GM23338 (cell line): Measurements from ENCODE around the gene TMPRSS9. TPM values are rescaled to one million over a fixed set of nuclear protein-coding genes. Genes with fewer than 3 reads are reported as not detected.

Experiments
- ATAC-seq: fragments of 200-7000 bp; cut with Tn5 transposase; 3 replicates; pipeline ENCODE4 v1.9.1; 2020
- DNase-seq: peaks from one replicate; pipeline ENCODE4 v3.0.0-alpha.2; 2015; ENCODE audit warnings: low spot score
- H2AFZ ChIP-seq: fragments of 200-600 bp; sonication (generic); 2 replicates; pipeline ENCODE4 v1.8.0; 2016; ENCODE audit warnings: antibody characterized with exemption, mild to moderate bottlenecking, moderate library complexity
- H3F3A ChIP-seq: fragments of 200-600 bp; sonication (generic); replicated peaks from 2 replicates; pipeline ENCODE4 v1.8.0; 2017; ENCODE audit warnings: antibody characterized with exemption, mixed run types, low read depth
- H3K27ac ChIP-seq: fragments of 200-600 bp; sonication (generic); 2 replicates; pipeline ENCODE4 v1.6.1; 2016; ENCODE audit warnings: low read depth
- H3K27me3 ChIP-seq: fragments of 200-600 bp; sonication (generic); 2 replicates; pipeline ENCODE4 v1.8.0; 2016; ENCODE audit warnings: mild to moderate bottlenecking, mixed run types, moderate library complexity; ENCODE audit not compliant: insufficient read depth
- H3K36me3 ChIP-seq: fragments of 200-600 bp; sonication (generic); 2 replicates; pipeline ENCODE4 v1.8.0; 2016; ENCODE audit warnings: mild to moderate bottlenecking; ENCODE audit not compliant: insufficient read depth
- H3K4me1 ChIP-seq: fragments of 200-600 bp; sonication (generic); 2 replicates; pipeline ENCODE4 v1.8.0; 2016; ENCODE audit warnings: mild to moderate bottlenecking, moderate library complexity; ENCODE audit not compliant: insufficient read depth
- H3K4me2 ChIP-seq: fragments of 200-600 bp; sonication (generic); 2 replicates; pipeline ENCODE4 v1.7.1; 2017; ENCODE audit warnings: mixed run types
- H3K4me3 ChIP-seq: fragments of 200-600 bp; sonication (generic); 2 replicates; pipeline ENCODE4 v1.6.1; 2016; ENCODE audit warnings: mixed run types
- H3K79me2 ChIP-seq: fragments of 200-600 bp; sonication (generic); replicated peaks from 2 replicates; pipeline ENCODE4 v1.8.0; 2017; ENCODE audit warnings: mild to moderate bottlenecking; ENCODE audit not compliant: insufficient read depth
- H3K9me2 ChIP-seq: fragments of 200-600 bp; sonication (generic); 2 replicates; pipeline ENCODE4 v1.8.0; 2017; ENCODE audit not compliant: insufficient read depth
- H4K20me1 ChIP-seq: fragments of 200-600 bp; sonication (generic); replicated peaks from 2 replicates; pipeline ENCODE4 v1.8.0; 2017; ENCODE audit warnings: mild to moderate bottlenecking; ENCODE audit not compliant: insufficient read depth
- H3K27ac Mint-ChIP-seq: 2 replicates; pipeline ENCODE4 v1.8.0; 2020; ENCODE audit warnings: inconsistent platforms, mild to moderate bottlenecking, moderate library complexity, mixed read lengths
- H3K27me3 Mint-ChIP-seq: 3 replicates; pipeline ENCODE4 v1.8.0; 2022; ENCODE audit warnings: low read depth, mild to moderate bottlenecking, moderate library complexity, mixed read lengths, inconsistent platforms; ENCODE audit not compliant: insufficient read depth, poor library complexity
- H3K36me3 Mint-ChIP-seq: 3 replicates; pipeline ENCODE4 v1.8.0; 2021; ENCODE audit warnings: low read depth, mild to moderate bottlenecking, inconsistent platforms, moderate library complexity, mixed read lengths
- H3K4me1 Mint-ChIP-seq: 3 replicates; pipeline ENCODE4 v1.8.0; 2020; ENCODE audit warnings: mild to moderate bottlenecking, inconsistent platforms, mixed read lengths
- H3K4me3 Mint-ChIP-seq: 3 replicates; pipeline ENCODE4 v1.8.0; 2021; ENCODE audit warnings: moderate library complexity, mild to moderate bottlenecking, inconsistent platforms, mixed read lengths
- H3K9me3 Mint-ChIP-seq: 3 replicates; pipeline ENCODE4 v1.8.0; 2020; ENCODE audit warnings: moderate library complexity, mild to moderate bottlenecking, inconsistent platforms, mixed read lengths
- CREB1 ChIP-seq: fragments of 250-450 bp; sonication (Bioruptor Pico); IDR thresholded peaks from 2 replicates; pipeline ENCODE4 v1.5.0; 2020; ENCODE audit warnings: low read depth, mild to moderate bottlenecking, moderate library complexity
- CTCF ChIP-seq, 2 experiments: fragments of 200-600 bp in 1 of 2; sonication (generic) in 1 of 2; conservative IDR thresholded peaks; 2 replicates each; pipeline versions ENCODE4 v1.5.1 to v1.6.1; 2016 to 2017; ENCODE audit warnings: antibody characterized with exemption in 2 of 2, low read depth in 2 of 2, mild to moderate bottlenecking in 2 of 2, moderate library complexity in 1 of 2
- ETS1 ChIP-seq: IDR thresholded peaks from 2 replicates; pipeline ENCODE4 v1.6.1; 2016; ENCODE audit warnings: antibody characterized with exemption
- EZH2 ChIP-seq: fragments of 200-600 bp; sonication (generic); IDR thresholded peaks from one replicate; pipeline ENCODE4 v1.8.0; 2017; ENCODE audit warnings: antibody characterized with exemption, mild to moderate bottlenecking, low read depth; ENCODE audit not compliant: unreplicated experiment
- EZH2phosphoT487 ChIP-seq: fragments of 200-600 bp; sonication (generic); IDR thresholded peaks from one replicate; pipeline ENCODE4 v1.8.1; 2018; ENCODE audit warnings: antibody characterized with exemption; ENCODE audit not compliant: unreplicated experiment
- JUNB ChIP-seq: IDR thresholded peaks from one replicate; pipeline ENCODE4 v1.6.1; 2016; ENCODE audit warnings: antibody characterized with exemption; ENCODE audit not compliant: unreplicated experiment
- NANOG ChIP-seq: IDR thresholded peaks from 2 replicates; pipeline ENCODE4 v1.6.1; 2016; ENCODE audit warnings: antibody characterized with exemption, borderline replicate concordance
- POLR2AphosphoS5 ChIP-seq: IDR thresholded peaks from 2 replicates; pipeline ENCODE4 v1.6.1; 2016; ENCODE audit warnings: antibody characterized with exemption, low read depth
- REST ChIP-seq: IDR thresholded peaks from one replicate; pipeline ENCODE4 v1.6.1; 2018; ENCODE audit warnings: antibody characterized with exemption; ENCODE audit not compliant: unreplicated experiment
- STAT1 ChIP-seq: IDR thresholded peaks from one replicate; pipeline ENCODE4 v1.6.1; 2016; ENCODE audit warnings: antibody characterized with exemption; ENCODE audit not compliant: unreplicated experiment
- ZNF114 ChIP-seq: fragments of 250-450 bp; sonication (Bioruptor Pico); IDR thresholded peaks from 2 replicates; pipeline ENCODE4 v1.5.0; 2020; ENCODE audit warnings: mild to moderate bottlenecking, moderate library complexity
- ZNF331 ChIP-seq: fragments of 250-450 bp; sonication (Bioruptor Pico); IDR thresholded peaks from 2 replicates; pipeline ENCODE4 v1.5.0; 2020; ENCODE audit warnings: low read depth, mild to moderate bottlenecking, moderate library complexity
- ZNF462 ChIP-seq: fragments of 250-450 bp; sonication (Bioruptor Pico); IDR thresholded peaks from 2 replicates; pipeline ENCODE4 v1.5.0; 2020; ENCODE audit warnings: mild to moderate bottlenecking, moderate library complexity
- polyA plus RNA-seq: library from polyadenylated mRNA; unstranded; fragments of >200 nt; fragmentation: Nextera tagmentation; extraction: Ambion mirVana; gene quantifications from 2 replicates; pipeline ENCODE4 v1.2.1, GENCODE V29; 2016
- total RNA-seq: library from RNA; depleted of rRNA; stranded (reverse); fragments of >200 nt; shearing (Covaris generic); gene quantifications from 2 replicates; pipeline ENCODE4 v1.2.3, GENCODE V29; 2014

Gene TMPRSS9
- total and polyA plus RNA-seq, 2 experiments from 2014 or later, result 0.05 to 0.28 TPM

- no peaks in the 10 kb centered on the region for H3K36me3 ChIP-seq
- no peak overlapping the region for H3K27ac Mint-ChIP-seq
- peaks cover 4% of the 10 kb centered on the region; the same call in 1 of the 2 replicates for H3F3A ChIP-seq
- no peaks in the 10 kb centered on the region; the same call in 2 of the 3 replicates for H3K9me3 Mint-ChIP-seq
- DNase-seq (no peak), ATAC-seq (no peak)
- no peak overlapping the region for H3K4me2 ChIP-seq
- H3K4me1 ChIP-seq, result no peaks in the 10 kb centered on the region; the same call in 1 of the 2 replicates
- H2AFZ ChIP-seq, result no peak overlapping the region
- no peak overlapping the region for H3K4me3 Mint-ChIP-seq
- no peaks in the 10 kb centered on the region for H3K36me3 Mint-ChIP-seq
- no peak for TF ChIP-seq ETS1
- no peak for TF ChIP-seq STAT1
- TF ChIP-seq ZNF462 (CRISPR knock-in tag), result no peak
- no peak for TF ChIP-seq EZH2
- no peak for TF ChIP-seq NANOG
- no peak for TF ChIP-seq ZNF114 (CRISPR knock-in tag)
- TF ChIP-seq EZH2phosphoT487, result no peak
- TF ChIP-seq CTCF (conservative IDR thresholded peaks at IDR 0.05; ENCODE audit: low read depth in 2 of 2), result no peak
- TF ChIP-seq REST, result no peak
- no peak for TF ChIP-seq ZNF331 (CRISPR knock-in tag)
- TF ChIP-seq CREB1, result no peak
- TF ChIP-seq JUNB, result no peak
- TF ChIP-seq POLR2AphosphoS5, result no peak
- no peaks in the 10 kb centered on the region for H3K9me2 ChIP-seq
- peaks cover 15% of the 10 kb centered on the region for H3K27me3 Mint-ChIP-seq
- no peaks in the 10 kb centered on the region for H3K27me3 ChIP-seq
- no peak overlapping the region for H3K4me3 ChIP-seq
- H3K79me2 ChIP-seq, result no peaks in the 10 kb centered on the region
- no peak overlapping the region for H3K27ac ChIP-seq
- H4K20me1 ChIP-seq, result no peaks in the 10 kb centered on the region
- peaks cover 5% of the 10 kb centered on the region for H3K4me1 Mint-ChIP-seq
Measured at GRCh38 chr19:2357279-2358206, 2.5 kb upstream of the TMPRSS9 start.
